Anterior cingulate cortex (tissue), 58 donors: ENCODE data around the gene EGFR.

Experiments
- DNase-seq, 58 donors: peaks; one replicate each; lab custom pipeline; 2025; lab: John Stamatoyannopoulos, UW

EGFR gene

GRCh38 chr7:55230014-55230413 lies 211.2 kb downstream of the EGFR start:
- DNase-seq = no peak

- no peak for DNase-seq
Measured at GRCh38 chr7:55231736-55232280, 213.0 kb downstream of the EGFR start.

DNA sequence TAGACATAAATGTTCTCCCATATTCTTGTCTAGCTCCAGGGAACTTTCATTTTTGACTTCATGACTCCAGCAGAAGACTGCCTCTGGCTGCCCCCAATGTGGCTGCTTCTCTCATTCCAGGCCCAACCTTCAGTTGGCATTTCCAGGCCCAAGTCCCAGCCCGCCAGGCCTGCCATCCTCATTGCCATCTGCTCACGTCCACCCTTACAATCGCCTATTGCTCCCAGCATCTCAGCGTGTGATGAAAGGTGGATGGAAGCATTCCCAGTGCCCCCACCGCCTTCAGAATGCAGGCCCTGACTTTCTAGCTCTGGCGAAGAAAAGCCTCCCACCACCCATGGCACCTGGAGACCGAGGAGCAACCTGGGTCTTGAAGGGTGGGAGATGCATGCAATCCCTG lies 214.2 kb downstream of the EGFR start:
- DNase-seq = no peak

DNA sequence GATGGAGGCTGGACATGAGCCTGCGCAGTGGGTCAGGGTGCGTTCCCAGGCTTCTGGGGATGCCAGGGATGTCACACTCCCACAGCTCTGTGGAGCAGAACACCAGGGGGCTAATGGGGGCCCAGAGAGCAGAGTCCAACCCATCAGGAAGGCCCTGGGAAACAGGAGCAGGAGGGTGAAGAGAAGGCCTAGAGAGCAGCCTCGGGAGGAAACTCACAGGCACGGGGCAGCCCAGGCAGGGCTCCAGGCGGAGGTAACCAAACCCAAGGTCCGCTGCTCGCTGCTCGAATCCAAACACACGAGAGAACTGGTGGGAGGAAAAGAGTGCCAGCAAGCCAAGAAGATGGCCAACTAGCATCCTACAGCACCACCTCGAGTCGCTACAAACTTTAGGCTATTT lies 215.6 kb downstream of the EGFR start:
- DNase-seq = no peak

DNA sequence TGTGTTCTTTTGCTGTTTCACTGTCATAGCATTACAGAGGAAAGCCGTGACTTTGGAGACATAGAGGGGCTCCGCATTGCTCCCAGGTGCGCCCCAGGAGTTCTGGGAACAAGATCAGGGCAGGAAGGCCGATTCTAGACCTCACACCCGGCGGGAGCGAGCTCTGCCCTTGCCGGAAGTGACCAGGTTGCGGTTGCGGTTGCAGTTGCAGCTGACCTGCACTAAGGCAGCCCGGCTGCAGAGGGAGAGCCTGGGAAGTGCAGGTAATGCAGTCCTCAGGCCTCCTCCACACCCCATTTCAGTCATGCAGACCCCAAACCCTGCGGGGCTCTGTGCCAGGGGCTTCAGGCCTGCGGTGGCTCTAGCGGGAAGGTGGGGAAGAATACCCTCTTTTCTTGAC lies 216.3 kb downstream of the EGFR start:
- DNase-seq = no peak

DNA sequence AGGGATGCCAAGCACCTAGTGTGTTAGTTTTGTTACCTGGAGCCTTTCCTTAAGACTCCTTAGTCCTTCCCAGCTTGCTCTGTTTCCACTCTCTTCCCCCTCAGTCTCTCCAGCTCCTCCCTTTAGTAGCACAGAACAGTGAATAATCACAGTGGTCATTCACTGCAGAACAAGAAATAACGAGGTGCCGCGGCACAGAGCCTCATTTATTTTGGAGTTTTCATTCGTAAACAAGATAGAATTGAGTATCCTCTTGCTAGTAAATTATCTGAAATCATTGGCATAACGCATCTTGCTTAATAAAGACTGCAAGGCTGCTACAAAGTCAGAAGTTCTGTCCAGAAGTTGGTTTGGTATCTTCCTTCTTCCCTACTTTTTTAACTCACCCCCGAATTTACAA lies 217.0 kb downstream of the EGFR start:
- no peak for DNase-seq

- no peak for DNase-seq
Measured at GRCh38 chr7:55236476-55236875, 217.7 kb downstream of the EGFR start.

- no peak for DNase-seq
Measured at GRCh38 chr7:55237156-55237893, 218.5 kb downstream of the EGFR start.

DNA sequence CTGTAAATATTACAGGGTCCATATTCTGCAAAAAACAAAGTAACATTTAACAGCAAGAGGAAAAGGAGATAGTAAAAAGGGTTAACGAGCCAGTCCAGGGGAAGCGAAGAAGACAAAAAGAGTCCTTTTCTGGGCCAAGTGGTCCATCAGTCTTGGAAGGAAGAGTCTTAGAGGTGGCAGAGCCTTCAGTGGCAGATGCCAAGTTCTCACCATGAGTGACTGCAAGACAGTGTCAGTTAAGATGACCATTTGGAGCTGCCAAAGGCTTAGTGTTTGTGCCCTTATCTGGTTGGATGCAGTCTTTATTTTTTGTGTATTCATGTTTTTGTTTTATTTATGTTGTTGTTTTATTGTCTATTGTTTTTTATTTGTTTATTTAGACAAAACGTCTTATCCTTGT lies 220.6 kb downstream of the EGFR start:
- DNase-seq = no peak

- DNase-seq = no peak
Measured at GRCh38 chr7:55240418-55241142, 221.8 kb downstream of the EGFR start.

DNA sequence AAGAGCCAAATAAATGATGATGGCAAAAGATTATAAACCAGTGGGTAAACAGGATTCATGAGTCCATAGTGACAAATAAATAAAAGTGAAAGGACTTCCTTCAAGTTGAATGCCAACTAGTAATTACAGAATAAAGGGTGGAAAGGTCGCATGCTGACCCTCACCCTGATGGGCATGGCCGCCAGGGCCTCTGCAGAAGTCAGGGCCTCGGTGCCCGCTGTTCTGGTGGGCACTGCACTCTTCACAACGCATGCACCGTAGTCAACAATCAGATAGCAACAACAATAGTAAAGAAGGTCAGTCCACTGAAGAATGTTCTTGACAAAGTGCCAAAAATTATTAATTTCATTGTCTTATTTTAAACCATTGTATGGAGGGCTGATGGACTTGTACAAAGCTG lies 223.1 kb downstream of the EGFR start:
- no peak for DNase-seq

GRCh38 chr7:55242613-55243012 lies 223.8 kb downstream of the EGFR start:
- DNase-seq = no peak

GRCh38 chr7:55244006-55244745 lies 225.4 kb downstream of the EGFR start:
- DNase-seq = no peak

- peak in 26 of 58 donors; percentile 2 to 61 (median 17) for DNase-seq
Measured at GRCh38 chr7:55245271-55245723, 226.5 kb downstream of the EGFR start.

GRCh38 chr7:55246171-55246570 lies 227.4 kb downstream of the EGFR start:
- DNase-seq = no peak

DNA sequence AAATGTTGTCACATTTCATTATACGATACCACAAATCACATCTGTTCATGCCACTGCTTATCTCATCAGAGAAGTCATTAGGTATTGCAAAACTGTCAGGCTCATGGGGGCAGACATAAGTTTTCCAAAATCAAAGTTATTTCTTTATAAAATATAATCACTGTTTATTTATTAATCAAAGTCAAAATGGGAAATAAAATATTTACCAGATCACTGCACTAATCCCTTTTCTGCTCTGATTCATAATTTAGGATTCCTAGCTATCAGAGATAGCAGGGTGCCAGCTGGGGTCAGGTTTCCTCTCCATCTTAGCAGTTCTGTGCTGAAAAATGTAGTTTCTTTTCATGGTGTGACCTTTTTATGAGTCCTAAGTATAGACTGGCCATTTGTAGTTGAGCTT lies 228.6 kb downstream of the EGFR start:
- no peak for DNase-seq

- no peak for DNase-seq
Measured at GRCh38 chr7:55248526-55248925, 229.7 kb downstream of the EGFR start.

GRCh38 chr7:55249332-55249731 lies 230.5 kb downstream of the EGFR start:
- DNase-seq = no peak

DNA sequence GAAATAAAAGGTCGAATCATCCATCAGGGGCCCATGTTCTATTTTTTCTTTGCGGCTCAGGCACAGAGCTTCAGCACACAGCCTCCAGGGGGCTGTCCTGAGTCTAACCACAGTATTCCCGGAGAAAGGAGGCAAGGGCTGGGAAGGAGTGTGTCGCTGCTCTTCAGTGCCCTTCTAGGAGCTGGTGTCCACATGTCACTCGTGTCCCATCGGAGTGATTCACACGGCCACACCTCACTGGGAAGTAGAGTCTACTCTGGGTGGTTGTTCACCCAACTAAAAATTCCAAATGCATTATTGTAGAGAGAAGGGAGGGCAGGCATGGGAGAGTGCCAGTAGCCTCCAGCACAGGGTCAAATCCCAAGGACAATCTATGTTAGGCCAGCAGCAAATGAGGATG lies 231.5 kb downstream of the EGFR start:
- DNase-seq = no peak

GRCh38 chr7:55251313-55251712 lies 232.5 kb downstream of the EGFR start:
- no peak for DNase-seq

- no peak for DNase-seq
Measured at GRCh38 chr7:55251911-55252310, 233.1 kb downstream of the EGFR start.
